H9 (cell line): ENCODE results near the gene ZSCAN5C. TPM values are rescaled to one million over a fixed set of nuclear protein-coding genes. Genes with fewer than 3 reads are reported as not detected.

ENCODE experiments used
- DNase-seq: peaks from one replicate; pipeline ENCODE4 v3.0.0-alpha.2; 2017
- H2AFZ ChIP-seq: one replicate; pipeline ENCODE4 v1.6.1; 2013; ENCODE audit warnings: mild to moderate bottlenecking, low read length, control low read depth, moderate library complexity
- H2AK5ac ChIP-seq: 2 replicates; pipeline ENCODE4 v1.6.1; 2013; ENCODE audit warnings: low read length, control low read depth, mixed read lengths; ENCODE audit not compliant: insufficient read length
- H2BK120ac ChIP-seq: one replicate; pipeline ENCODE4 v1.6.1; 2013; ENCODE audit warnings: low read depth, mild to moderate bottlenecking, low read length, control low read depth, inconsistent platforms; ENCODE audit not compliant: poor library complexity, severe bottlenecking
- H2BK12ac ChIP-seq: 2 replicates; pipeline ENCODE4 v1.6.1; 2013; ENCODE audit warnings: low read length, control low read depth, mixed read lengths, low read depth; ENCODE audit not compliant: insufficient read length
- H2BK15ac ChIP-seq: 2 replicates; pipeline ENCODE4 v1.6.1; 2013; ENCODE audit warnings: low read depth, low read length, control low read depth
- H2BK20ac ChIP-seq: one replicate; pipeline ENCODE4 v1.6.1; 2013; ENCODE audit warnings: low read depth, mild to moderate bottlenecking, low read length, control low read depth, inconsistent platforms; ENCODE audit not compliant: poor library complexity, severe bottlenecking
- H2BK5ac ChIP-seq: 2 replicates; pipeline ENCODE4 v1.6.1; 2013; ENCODE audit warnings: low read length, control low read depth, mixed read lengths; ENCODE audit not compliant: insufficient read length
- H3K14ac ChIP-seq: 2 replicates; pipeline ENCODE4 v1.6.1; 2013; ENCODE audit warnings: low read length, control low read depth; ENCODE audit not compliant: insufficient read depth
- H3K18ac ChIP-seq: 2 replicates; pipeline ENCODE4 v1.6.1; 2013; ENCODE audit warnings: low read depth, mild to moderate bottlenecking, mixed read lengths, low read length, control low read depth; ENCODE audit not compliant: insufficient read length
- H3K23ac ChIP-seq: 2 replicates; pipeline ENCODE4 v1.6.1; 2013; ENCODE audit warnings: low read length, control low read depth, mixed read lengths, low read depth; ENCODE audit not compliant: insufficient read length
- H3K23me2 ChIP-seq: 2 replicates; pipeline ENCODE4 v1.6.1; 2013; ENCODE audit warnings: low read depth, mild to moderate bottlenecking, mixed read lengths, low read length, control low read depth; ENCODE audit not compliant: insufficient read length, poor library complexity, severe bottlenecking
- H3K27ac ChIP-seq: 2 replicates; pipeline ENCODE4 v1.5.1; 2013; ENCODE audit warnings: low read length, control low read depth, mixed read lengths, low read depth; ENCODE audit not compliant: insufficient read length
- H3K27me3 ChIP-seq: 2 replicates; pipeline ENCODE4 v1.6.1; 2013; ENCODE audit warnings: low read length, control low read depth, inconsistent platforms; ENCODE audit not compliant: insufficient read depth
- H3K4ac ChIP-seq: 2 replicates; pipeline ENCODE4 v1.6.1; 2013; ENCODE audit warnings: low read depth, mild to moderate bottlenecking, control low read depth, inconsistent platforms, low read length, moderate library complexity
- H3K4me1 ChIP-seq: 2 replicates; pipeline ENCODE4 v1.6.1; 2013; ENCODE audit warnings: low read length, control low read depth, inconsistent platforms; ENCODE audit not compliant: insufficient read depth
- H3K4me2 ChIP-seq: 2 replicates; pipeline ENCODE4 v1.6.1; 2013; ENCODE audit warnings: low read length, control low read depth, mixed read lengths; ENCODE audit not compliant: insufficient read length, insufficient read depth
- H3K56ac ChIP-seq: 2 replicates; pipeline ENCODE4 v1.6.1; 2013; ENCODE audit warnings: low read depth, mild to moderate bottlenecking, mixed read lengths, low read length, control low read depth; ENCODE audit not compliant: insufficient read length
- H3K79me1 ChIP-seq: 2 replicates; pipeline ENCODE4 v1.6.1; 2013; ENCODE audit warnings: low read depth, mild to moderate bottlenecking, moderate library complexity, low read length, control low read depth, inconsistent platforms; ENCODE audit not compliant: insufficient read depth, poor library complexity, severe bottlenecking
- H3K79me2 ChIP-seq: 2 replicates; pipeline ENCODE4 v1.6.1; 2013; ENCODE audit warnings: low read length, control low read depth, inconsistent platforms; ENCODE audit not compliant: insufficient read depth
- H3K9ac ChIP-seq: 2 replicates; pipeline ENCODE4 v1.6.1; 2013; ENCODE audit warnings: low read length, control low read depth, mixed read lengths; ENCODE audit not compliant: insufficient read length; ENCODE audit errors: extremely low read depth
- H3K9me3 ChIP-seq: one replicate; pipeline ENCODE4 v1.6.1; 2013; ENCODE audit warnings: low read depth, low read length, inconsistent platforms; ENCODE audit not compliant: control insufficient read depth
- H3T11ph ChIP-seq: one replicate; pipeline ENCODE4 v1.6.1; 2013; ENCODE audit warnings: mild to moderate bottlenecking, low read length, control low read depth, inconsistent platforms
- H4K20me1 ChIP-seq: one replicate; pipeline ENCODE4 v1.6.1; 2013; ENCODE audit not compliant: control insufficient read depth, insufficient read length, insufficient read depth
- H4K5ac ChIP-seq: 2 replicates; pipeline ENCODE4 v1.6.1; 2013; ENCODE audit warnings: low read depth, mild to moderate bottlenecking, mixed read lengths, low read length, control low read depth; ENCODE audit not compliant: insufficient read length
- H4K8ac ChIP-seq: replicated peaks from 2 replicates; pipeline ENCODE4 v1.6.1; 2013; ENCODE audit warnings: low read length, control low read depth, mixed read lengths, low read depth; ENCODE audit not compliant: insufficient read length
- H4K91ac ChIP-seq: 2 replicates; pipeline ENCODE4 v1.6.1; 2013; ENCODE audit warnings: low read depth, mild to moderate bottlenecking, moderate library complexity, mixed read lengths, low read length, control low read depth; ENCODE audit not compliant: insufficient read length
- H3K27ac Mint-ChIP-seq, 3 experiments: 2 replicates in 2 of 3; 3 replicates in 1 of 3; pipeline ENCODE4 v1.8.0; 2020 to 2021; ENCODE audit warnings: mixed read lengths in 3 of 3, mild to moderate bottlenecking in 1 of 3, moderate library complexity in 1 of 3
- H3K27me3 Mint-ChIP-seq: 2 replicates; pipeline ENCODE4 v1.8.0; 2021; ENCODE audit warnings: low read depth, mild to moderate bottlenecking, moderate library complexity, mixed read lengths
- H3K36me3 Mint-ChIP-seq, 3 experiments: 2 replicates in 2 of 3; 3 replicates in 1 of 3; pipeline ENCODE4 v1.8.0; 2020 to 2021; ENCODE audit warnings: low read depth in 3 of 3, mixed read lengths in 3 of 3; ENCODE audit not compliant: insufficient read depth in 1 of 3
- H3K4me1 Mint-ChIP-seq, 2 experiments: 2 replicates each; pipeline ENCODE4 v1.8.0; 2020; ENCODE audit warnings: mixed read lengths in 2 of 2
- H3K4me3 Mint-ChIP-seq, 2 experiments: 2 replicates in 1 of 2; 3 replicates in 1 of 2; pipeline ENCODE4 v1.8.0; 2020 to 2021; ENCODE audit warnings: mild to moderate bottlenecking in 2 of 2, mixed read lengths in 2 of 2, moderate library complexity in 1 of 2
- H3K9me3 Mint-ChIP-seq, 2 experiments: 2 replicates in 1 of 2; 3 replicates in 1 of 2; pipeline ENCODE4 v1.8.0; 2020; ENCODE audit warnings: mild to moderate bottlenecking in 2 of 2, mixed read lengths in 2 of 2, moderate library complexity in 1 of 2
- CTCF ChIP-seq: fragments of 200-600 bp; sonication (generic); conservative IDR thresholded peaks from 3 replicates; pipeline ENCODE4 v1.8.0; 2021; ENCODE audit warnings: antibody characterized with exemption, mild to moderate bottlenecking
- WGBS: extraction: QIAGEN DNeasy Blood & Tissue Kit; methylation state at CpG from one replicate; pipeline ENCODE4 v1.1.7; 2013; ENCODE audit warnings: missing lambda C conversion rate, low lambda C conversion rate, mixed read lengths; ENCODE audit not compliant: insufficient read length; ENCODE audit errors: extremely low coverage; 5-methylcytosine and 5-hydroxymethylcytosine counted together
- total RNA-seq: library from RNA; stranded (reverse); gene quantifications from 2 replicates; pipeline ENCODE4 v1.2.1, GENCODE V29; 2021

ZSCAN5C gene
- total RNA-seq, 1 experiment from 2014 or later = not detected

- Histone ChIP-seq H3K79me2 (peaks cover 3% of the 10 kb centered on the region; the same call in 1 of the 2 replicates), H3K9me3 (no peaks in the 10 kb centered on the region), H2AFZ (no peak overlapping the region), H4K91ac (no peak overlapping the region), H2AK5ac (no peak overlapping the region), H2BK5ac (no peak overlapping the region), H4K8ac (no peak overlapping the region), H3K9ac (no peak overlapping the region), H3K23ac (no peak overlapping the region), H4K20me1 (peaks cover 4% of the 10 kb centered on the region), H3K27ac (peak overlapping the region; percentile 77), H4K5ac (no peak overlapping the region), H3K56ac (no peak overlapping the region), H2BK15ac (no peak overlapping the region), H2BK120ac (no peak overlapping the region), H2BK12ac (no peak overlapping the region), H3K23me2 (no peaks in the 10 kb centered on the region), H3K79me1 (no peaks in the 10 kb centered on the region), H3K14ac (no peak overlapping the region), H3K18ac (no peak overlapping the region), H3K4ac (no peak overlapping the region), H3K4me1 (peaks cover 2% of the 10 kb centered on the region; the same call in 1 of the 2 replicates), H3K27me3 (no peaks in the 10 kb centered on the region), H3K4me2 (peak overlapping the region; percentile 12), H3T11ph (no peak overlapping the region), H2BK20ac (no peak overlapping the region)
- DNase-seq = peak; percentile 92
- Mint-ChIP-seq H3K27me3 (no peaks in the 10 kb centered on the region), H3K27ac (peak overlapping the region; percentile 49 to 87 (median 55)), H3K4me1 (peaks cover 20 to 21% of the 10 kb centered on the region in 2 experiments), H3K9me3 (no peaks in the 10 kb centered on the region; a peak in 1 of 5 replicates), H3K36me3 (peaks cover 22 to 36% (median 35%) of the 10 kb centered on the region in 3 experiments), H3K4me3 (peak overlapping the region in 1 of 2 experiments; percentile 39; a peak in 2 of 5 replicates)
- no CpG with 5 or more reads among the region's 6 CpGs for WGBS
- TF ChIP-seq CTCF = no peak
These were observed 48.6 kb upstream of the ZSCAN5C start for GRCh38 chr19:56153507-56153906.
